BLaER1 (cell line): ENCODE measurements around the gene RSL1D1.
A peak's percentile ranks its signal among the peaks of the same experiment; 100 is the strongest.
"Not testable (repeated sequence)": the region's sequence is repeated elsewhere in the genome, so short reads cannot be mapped to it uniquely, and the experiment has no call there.

Experiments used
- H3K27ac ChIP-seq: shearing (Covaris generic); formaldehyde crosslinking; 2 replicates; pipeline ENCODE4 v1.8.1; 2022
- H3K27me3 ChIP-seq: shearing (Covaris generic); formaldehyde crosslinking; 2 replicates; pipeline ENCODE4 v1.8.1; 2022
- H3K36me3 ChIP-seq: shearing (Covaris generic); formaldehyde crosslinking; 2 replicates; pipeline ENCODE4 v1.8.1; 2022
- H3K4me1 ChIP-seq: shearing (Covaris generic); formaldehyde crosslinking; 2 replicates; pipeline ENCODE4 v1.8.1; 2022
- H3K4me2 ChIP-seq: shearing (Covaris generic); formaldehyde crosslinking; 2 replicates; pipeline ENCODE4 v1.8.1; 2022
- H3K4me3 ChIP-seq: shearing (Covaris generic); formaldehyde crosslinking; 2 replicates; pipeline ENCODE4 v1.8.1; 2022
- H3K9ac ChIP-seq: shearing (Covaris generic); formaldehyde crosslinking; 2 replicates; pipeline ENCODE4 v1.8.1; 2022
- H3K9me3 ChIP-seq: shearing (Covaris generic); formaldehyde crosslinking; 2 replicates; pipeline ENCODE4 v1.8.1; 2022
- H4K20me1 ChIP-seq: shearing (Covaris generic); formaldehyde crosslinking; 2 replicates; pipeline ENCODE4 v1.8.1; 2022
- Cebpa-rat ChIP-seq: shearing (Covaris generic); IDR thresholded peaks from 2 replicates; pipeline ENCODE4 v1.8.1; 2022

Gene RSL1D1

GRCh38 chr16:11824362-11824761 is 27.0 kb downstream of the RSL1D1 start:
- no peaks in the 10 kb centered on the region for H3K27me3 ChIP-seq
- no peaks in the 10 kb centered on the region for H3K9me3 ChIP-seq
- H3K4me1 ChIP-seq = no peaks in the 10 kb centered on the region
- H3K4me3 ChIP-seq = no peak overlapping the region
- no peaks in the 10 kb centered on the region for H4K20me1 ChIP-seq
- no peak overlapping the region for H3K9ac ChIP-seq
- no peak for TF ChIP-seq Cebpa-rat
- no peaks in the 10 kb centered on the region for H3K36me3 ChIP-seq
- H3K4me2 ChIP-seq = no peak overlapping the region
- H3K27ac ChIP-seq = no peak overlapping the region

- not testable (repeated sequence) for H3K27ac ChIP-seq, H3K36me3 ChIP-seq, H4K20me1 ChIP-seq, H3K4me2 ChIP-seq, H3K27me3 ChIP-seq, H3K9me3 ChIP-seq, H3K9ac ChIP-seq, H3K4me3 ChIP-seq, H3K4me1 ChIP-seq
These were observed 27.7 kb downstream of the RSL1D1 start for GRCh38 chr16:11823645-11824044.

- H3K4me3 ChIP-seq = no peak overlapping the region
- H3K27ac ChIP-seq = no peak overlapping the region
- TF ChIP-seq Cebpa-rat = no peak
- H3K27me3 ChIP-seq = no peaks in the 10 kb centered on the region
- no peaks in the 10 kb centered on the region for H4K20me1 ChIP-seq
- H3K4me2 ChIP-seq = no peak overlapping the region
- H3K4me1 ChIP-seq = no peaks in the 10 kb centered on the region
- H3K9ac ChIP-seq = no peak overlapping the region
- no peaks in the 10 kb centered on the region for H3K36me3 ChIP-seq
- no peaks in the 10 kb centered on the region for H3K9me3 ChIP-seq
These were observed 31.5 kb downstream of the RSL1D1 start for GRCh38 chr16:11819798-11820197.

GRCh38 chr16:11818970-11819369 is 32.4 kb downstream of the RSL1D1 start:
- not testable (repeated sequence) for H3K4me1 ChIP-seq, H3K4me2 ChIP-seq, H3K36me3 ChIP-seq, H3K27me3 ChIP-seq, H3K27ac ChIP-seq, H3K9me3 ChIP-seq, H3K4me3 ChIP-seq, H3K9ac ChIP-seq, H4K20me1 ChIP-seq

GRCh38 chr16:11816123-11816522 is 35.2 kb downstream of the RSL1D1 start:
- Histone ChIP-seq H3K9me3 (no peaks in the 10 kb centered on the region), H3K9ac (no peak overlapping the region), H4K20me1 (no peaks in the 10 kb centered on the region), H3K27me3 (no peaks in the 10 kb centered on the region), H3K4me1 (peaks cover 7% of the 10 kb centered on the region), H3K4me2 (no peak overlapping the region), H3K36me3 (no peaks in the 10 kb centered on the region), H3K4me3 (no peak overlapping the region), H3K27ac (no peak overlapping the region)
- TF ChIP-seq Cebpa-rat = no peak

GRCh38 chr16:11814800-11815199 is 36.5 kb downstream of the RSL1D1 start:
- not testable (repeated sequence) for H3K27ac ChIP-seq, H3K27me3 ChIP-seq, H3K4me2 ChIP-seq, H3K36me3 ChIP-seq, H3K9ac ChIP-seq, H4K20me1 ChIP-seq, H3K4me3 ChIP-seq, H3K9me3 ChIP-seq
- peaks cover 16% of the 10 kb centered on the region for H3K4me1 ChIP-seq

- no peaks in the 10 kb centered on the region for H3K9me3 ChIP-seq
- no peaks in the 10 kb centered on the region for H3K36me3 ChIP-seq
- H3K4me3 ChIP-seq = no peak overlapping the region
- H3K4me1 ChIP-seq = 0 out of 2 replicates have a peak, but pooled peaks cover 10% of the 10 kb centered on the region
- H3K27ac ChIP-seq = no peak overlapping the region
- no peak overlapping the region for H3K9ac ChIP-seq
- H4K20me1 ChIP-seq = no peaks in the 10 kb centered on the region
- H3K4me2 ChIP-seq = no peak overlapping the region
- TF ChIP-seq Cebpa-rat = no peak
- H3K27me3 ChIP-seq = no peaks in the 10 kb centered on the region
These were observed 44.6 kb downstream of the RSL1D1 start for GRCh38 chr16:11806721-11807120.

GRCh38 chr16:11805556-11805955 is 45.8 kb downstream of the RSL1D1 start:
- no peak for TF ChIP-seq Cebpa-rat
- H3K9ac ChIP-seq = no peak overlapping the region

GRCh38 chr16:11801481-11802021 is 49.8 kb downstream of the RSL1D1 start:
- Histone ChIP-seq H3K27me3 (no peaks in the 10 kb centered on the region), H3K4me2 (peak overlapping the region; percentile 87), H4K20me1 (no peaks in the 10 kb centered on the region), H3K4me1 (peaks cover 38% of the 10 kb centered on the region), H3K27ac (0 out of 2 replicates have a peak overlapping the region, but pooled peaks have one; percentile 96), H3K9ac (no peak overlapping the region), H3K36me3 (no peaks in the 10 kb centered on the region), H3K9me3 (no peaks in the 10 kb centered on the region), H3K4me3 (no peak overlapping the region)
- TF ChIP-seq Cebpa-rat = no peak

More at GRCh38 chr16:11805556-11805955, 45.8 kb downstream of the RSL1D1 start:
- Histone ChIP-seq H3K4me2 (no peak overlapping the region), H3K27ac (no peak overlapping the region), H4K20me1 (no peaks in the 10 kb centered on the region), H3K4me1 (peaks cover 21% of the 10 kb centered on the region), H3K4me3 (no peak overlapping the region), H3K27me3 (no peaks in the 10 kb centered on the region), H3K36me3 (no peaks in the 10 kb centered on the region), H3K9me3 (no peaks in the 10 kb centered on the region)

- H3K36me3 ChIP-seq = 0 out of 2 replicates have a peak, but pooled peaks cover 2% of the 10 kb centered on the region
- H3K4me1 ChIP-seq = peaks cover 46% of the 10 kb centered on the region
- no peak for TF ChIP-seq Cebpa-rat
- H3K27ac ChIP-seq = peak overlapping the region; percentile 96
- peak overlapping the region; percentile 87 for H3K4me2 ChIP-seq
- H3K4me3 ChIP-seq = peak overlapping the region; percentile 93; the same call in 1 of the 2 replicates
- H3K27me3 ChIP-seq = no peaks in the 10 kb centered on the region
- no peaks in the 10 kb centered on the region for H3K9me3 ChIP-seq
- peak overlapping the region; percentile 96 for H3K9ac ChIP-seq
- peaks cover 10% of the 10 kb centered on the region for H4K20me1 ChIP-seq
These were observed 51.0 kb downstream of the RSL1D1 start for GRCh38 chr16:11800382-11800718.
